ENCODE measurements around the gene FAAP100. TPM values are rescaled to one million over a fixed set of nuclear protein-coding genes. Genes with fewer than 3 reads are reported as not detected.

The FAAP100 gene
- total RNA-seq, 4 donors from 2014 or later: 14.4 to 27.9 (median 15.6) TPM

GRCh38 chr17:81569986-81570514 lies 17.9 kb upstream of the FAAP100 start:
- ATAC-seq: no peak
- Histone ChIP-seq H3K9me3 (no peaks in the 10 kb centered on the region), H3K27me3 (no peaks in the 10 kb centered on the region), H3K36me3 (peaks cover 2 to 72% of the 10 kb centered on the region in 2 donors), H3K4me1 (peaks cover 18% of the 10 kb centered on the region in 2 donors), H3K4me3 (no peak overlapping the region), H3K27ac (no peak overlapping the region)
- DNase-seq: no peak
- in situ Hi-C loops (cut with MboI; ENCODE audit: low sequenced_read_pairs in 4 of 4): no loop called here
- no peak for TF ChIP-seq POLR2A (IDR thresholded peaks at IDR 0.05)
- TF ChIP-seq CTCF (IDR thresholded peaks at IDR 0.05 in 4 of 5, conservative IDR thresholded peaks at IDR 0.05 in 1 of 5): no peak
- intact Hi-C loops (cut with DNase I; ENCODE audit: low total_unique reads): no loop called here

DNA sequence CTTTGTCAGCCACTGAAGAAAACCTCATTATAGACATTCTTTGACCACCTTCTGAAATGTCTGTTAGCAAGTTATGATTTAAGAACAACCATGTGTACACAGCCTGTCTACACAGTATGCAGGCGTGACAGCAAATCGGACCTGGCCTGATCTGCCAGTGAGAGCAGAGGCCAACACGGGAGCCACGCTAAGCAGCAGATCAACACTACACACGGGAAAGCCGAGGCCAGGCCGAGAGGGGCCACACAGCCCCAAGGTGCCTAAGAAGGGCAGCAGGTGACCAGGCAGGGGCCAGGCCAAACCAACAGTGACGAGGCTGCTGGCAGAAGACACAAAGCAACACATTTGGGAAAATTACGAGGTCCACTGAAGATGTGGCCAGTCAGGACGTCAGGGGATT lies 16.3 kb upstream of the FAAP100 start:
- TF ChIP-seq CTCF (IDR thresholded peaks at IDR 0.05 in 4 of 5, conservative IDR thresholded peaks at IDR 0.05 in 1 of 5) (no peak), POLR2A (IDR thresholded peaks at IDR 0.05) (no peak)
- no peaks in the 10 kb centered on the region for H3K9me3 ChIP-seq
- intact Hi-C loops (cut with DNase I; ENCODE audit: low total_unique reads) (no loop called here), in situ Hi-C loops (cut with MboI; ENCODE audit: low sequenced_read_pairs in 4 of 4) (no loop called here)
- DNase-seq: no peak
- no peak for ATAC-seq
- peak overlapping the region in 1 of 4 donors; percentile 9 for H3K27ac ChIP-seq
- no peak overlapping the region for H3K4me3 ChIP-seq
- H3K4me1 ChIP-seq: peaks cover 18% of the 10 kb centered on the region in 2 donors
- no peaks in the 10 kb centered on the region for H3K27me3 ChIP-seq
- H3K36me3 ChIP-seq: peaks cover 2 to 78% of the 10 kb centered on the region in 2 donors

DNA sequence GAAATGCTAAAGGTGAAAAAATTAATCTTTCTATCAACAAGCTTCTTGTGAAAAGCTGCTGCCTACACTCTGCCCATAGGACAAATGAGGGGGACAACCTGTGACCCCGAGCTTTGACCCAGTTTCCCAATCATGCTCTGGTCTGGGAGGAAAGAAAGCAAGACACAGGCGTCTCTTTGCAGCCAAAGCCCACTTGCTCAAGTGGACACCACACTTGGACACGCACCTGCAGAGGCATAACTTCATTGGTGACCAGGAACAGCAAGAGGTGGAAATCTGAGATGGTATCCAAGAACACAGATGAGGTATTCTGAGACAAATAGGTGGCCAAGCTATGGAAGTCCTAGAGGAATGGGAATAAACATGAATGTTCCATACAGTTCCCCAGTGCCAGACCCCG lies 15.0 kb upstream of the FAAP100 start:
- TF ChIP-seq CTCF (IDR thresholded peaks at IDR 0.05 in 4 of 5, conservative IDR thresholded peaks at IDR 0.05 in 1 of 5) (no peak), POLR2A (IDR thresholded peaks at IDR 0.05) (no peak)
- in situ Hi-C loops (cut with MboI; ENCODE audit: low sequenced_read_pairs in 4 of 4) (no loop called here), intact Hi-C loops (cut with DNase I; ENCODE audit: low total_unique reads) (no loop called here)
- Histone ChIP-seq H3K4me3 (no peak overlapping the region), H3K27me3 (no peaks in the 10 kb centered on the region), H3K36me3 (peaks cover 2 to 82% of the 10 kb centered on the region in 2 donors), H3K9me3 (no peaks in the 10 kb centered on the region), H3K27ac (peak overlapping the region; percentile 39 to 77 (median 50)), H3K4me1 (peaks cover 18% of the 10 kb centered on the region in 2 donors)
- ATAC-seq: no peak
- DNase-seq: no peak

- in situ Hi-C loops (cut with MboI; ENCODE audit: low sequenced_read_pairs in 4 of 4): no loop called here
- Histone ChIP-seq H3K36me3 (peaks cover 2 to 82% of the 10 kb centered on the region in 2 donors), H3K27me3 (no peaks in the 10 kb centered on the region), H3K4me3 (no peak overlapping the region), H3K27ac (peak overlapping the region; percentile 39 to 77 (median 50)), H3K4me1 (peaks cover 18% of the 10 kb centered on the region in 2 donors), H3K9me3 (no peaks in the 10 kb centered on the region)
- DNase-seq (peak; percentile 26 to 58), ATAC-seq (peak; percentile 43 to 58)
- intact Hi-C loops (cut with DNase I; ENCODE audit: low total_unique reads): no loop called here
- no peak for TF ChIP-seq CTCF (IDR thresholded peaks at IDR 0.05 in 4 of 5, conservative IDR thresholded peaks at IDR 0.05 in 1 of 5)
- TF ChIP-seq POLR2A (IDR thresholded peaks at IDR 0.05): no peak
Observed at GRCh38 chr17:81566461-81567126, 14.4 kb upstream of the FAAP100 start.
